ENCODE results near the gene SYT3.

The SYT3 gene

DNA sequence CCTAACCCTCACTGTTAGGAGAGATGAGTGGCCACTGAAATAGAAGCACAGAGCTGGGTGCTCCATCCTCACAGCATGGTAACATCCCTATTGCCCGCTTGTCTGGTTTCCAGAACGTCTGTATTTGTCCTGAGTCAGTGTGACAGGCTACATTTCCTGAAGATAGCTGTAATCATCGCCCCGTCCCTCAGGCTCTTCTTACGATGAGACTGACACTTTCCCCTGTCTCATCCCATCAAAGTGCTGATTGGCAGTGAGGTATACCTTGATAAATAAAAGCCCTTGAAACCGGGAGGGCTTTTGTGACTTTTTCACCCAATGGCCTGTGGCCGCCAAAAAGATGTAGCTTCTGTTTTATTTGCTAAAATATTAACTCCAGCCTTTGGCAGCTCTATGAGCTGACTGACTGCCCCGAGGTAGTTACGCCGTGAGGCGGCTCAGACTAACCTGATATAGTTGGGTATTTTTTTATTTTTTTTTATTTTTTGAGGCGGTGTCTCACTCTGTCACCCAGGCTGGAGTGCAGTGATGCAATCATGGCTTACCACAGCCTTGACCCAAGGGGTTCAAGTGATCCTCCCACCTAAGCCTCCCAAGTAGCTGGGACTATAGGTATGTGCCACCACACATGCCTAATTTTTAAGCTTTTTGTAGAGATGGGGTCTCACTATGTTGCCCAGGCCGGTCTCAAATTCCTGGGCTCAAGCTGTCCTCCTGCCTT lies 65.8 kb downstream of the SYT3 start:
- Histone ChIP-seq H3K27ac (ENCODE audit: poor library complexity, severe bottlenecking) (no peak overlapping the region), H3K9me3 (ENCODE audit: severe bottlenecking) (no peaks in the 10 kb centered on the region), H3K36me3 (ENCODE audit: low read depth) (no peaks in the 10 kb centered on the region), H3K27me3 (ENCODE audit: insufficient read depth, poor library complexity, severe bottlenecking) (peaks cover 11% of the 10 kb centered on the region), H3K4me3 (ENCODE audit: severe bottlenecking) (no peak overlapping the region), H3K4me1 (ENCODE audit: insufficient read depth, poor library complexity, severe bottlenecking) (no peaks in the 10 kb centered on the region)
- TF ChIP-seq, protein P1, sequence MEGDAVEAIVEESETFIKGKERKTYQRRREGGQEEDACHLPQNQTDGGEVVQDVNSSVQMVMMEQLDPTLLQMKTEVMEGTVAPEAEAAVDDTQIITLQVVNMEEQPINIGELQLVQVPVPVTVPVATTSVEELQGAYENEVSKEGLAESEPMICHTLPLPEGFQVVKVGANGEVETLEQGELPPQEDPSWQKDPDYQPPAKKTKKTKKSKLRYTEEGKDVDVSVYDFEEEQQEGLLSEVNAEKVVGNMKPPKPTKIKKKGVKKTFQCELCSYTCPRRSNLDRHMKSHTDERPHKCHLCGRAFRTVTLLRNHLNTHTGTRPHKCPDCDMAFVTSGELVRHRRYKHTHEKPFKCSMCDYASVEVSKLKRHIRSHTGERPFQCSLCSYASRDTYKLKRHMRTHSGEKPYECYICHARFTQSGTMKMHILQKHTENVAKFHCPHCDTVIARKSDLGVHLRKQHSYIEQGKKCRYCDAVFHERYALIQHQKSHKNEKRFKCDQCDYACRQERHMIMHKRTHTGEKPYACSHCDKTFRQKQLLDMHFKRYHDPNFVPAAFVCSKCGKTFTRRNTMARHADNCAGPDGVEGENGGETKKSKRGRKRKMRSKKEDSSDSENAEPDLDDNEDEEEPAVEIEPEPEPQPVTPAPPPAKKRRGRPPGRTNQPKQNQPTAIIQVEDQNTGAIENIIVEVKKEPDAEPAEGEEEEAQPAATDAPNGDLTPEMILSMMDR (IDR thresholded peaks at IDR 0.05; ENCODE audit: poor library complexity, severe bottlenecking): no peak
- no peak for DNase-seq (ENCODE audit: low spot score)
- ATAC-seq (ENCODE audit: low read depth): no peak
